ENCODE data around the gene EIF4E3.

EIF4E3 gene

DNA sequence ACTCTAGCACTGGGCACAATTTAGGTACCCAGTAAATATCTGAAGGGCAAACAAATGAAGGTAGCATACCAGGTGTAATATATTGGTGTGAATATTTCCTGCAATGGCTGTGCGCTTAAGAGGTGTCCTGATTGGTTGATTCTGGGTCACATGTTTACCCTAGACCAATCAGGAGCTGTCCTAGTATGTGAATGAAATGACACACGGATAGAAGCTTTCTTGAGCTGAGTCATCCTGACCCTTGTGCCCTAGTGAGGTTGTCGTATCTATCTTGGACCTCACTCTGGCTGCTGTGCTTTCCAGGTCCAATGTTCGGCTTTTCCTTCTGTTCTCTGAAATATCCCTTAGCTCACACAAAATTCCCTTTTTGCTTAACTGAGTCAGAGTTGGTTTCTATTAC, 83.5 kb downstream of the EIF4E3 start:
- FAIRE-seq: no peak

DNA sequence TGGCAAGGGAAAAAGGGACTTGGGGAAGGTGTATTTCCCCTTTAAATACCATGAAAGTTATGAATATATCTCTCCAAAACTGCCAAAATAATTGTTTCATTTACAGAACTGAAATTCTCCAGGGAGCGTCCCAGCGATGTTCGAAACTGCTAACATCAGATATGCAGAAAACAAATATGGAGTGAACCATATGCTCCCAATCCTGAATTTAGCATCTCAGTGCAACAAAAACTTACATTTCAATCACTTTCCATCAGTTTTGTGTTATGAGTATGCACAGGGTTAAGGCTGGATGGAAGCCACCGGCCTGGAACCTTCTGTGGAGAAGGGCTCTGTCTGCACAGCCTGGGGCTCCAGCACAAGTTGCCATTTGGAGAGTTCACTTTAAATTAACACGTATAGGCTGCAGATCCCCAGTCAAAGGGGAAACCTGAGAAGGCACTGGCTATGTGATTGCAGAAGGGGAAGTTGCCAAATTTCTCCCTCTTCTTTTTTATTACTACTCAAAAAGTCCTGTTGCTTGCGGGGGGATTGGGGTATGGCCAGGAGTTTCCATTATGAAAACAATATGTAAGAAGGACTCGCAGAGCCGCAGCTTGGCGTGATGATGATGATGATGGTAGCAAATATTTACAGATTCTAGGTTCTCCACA, 84.7 kb downstream of the EIF4E3 start:
- FAIRE-seq: no peak

DNA sequence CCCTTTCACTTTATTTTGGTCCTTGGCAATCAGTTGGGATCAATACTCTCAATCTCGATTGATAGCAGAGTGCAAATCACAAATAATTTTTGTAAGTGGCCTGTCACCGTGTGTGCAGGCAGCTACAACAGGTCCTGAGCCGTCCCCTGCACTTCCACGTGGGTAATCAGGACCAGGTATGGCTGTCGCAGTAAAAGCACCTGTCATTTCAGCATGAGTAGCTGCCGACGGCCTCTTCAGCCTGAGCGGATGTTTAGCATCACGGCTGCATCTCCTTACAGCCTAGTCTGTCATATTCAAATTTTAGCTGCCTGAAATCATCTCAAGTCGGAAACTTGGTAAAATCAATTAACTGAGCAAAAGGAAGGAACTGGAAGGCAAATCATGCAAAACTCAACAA, 88.7 kb downstream of the EIF4E3 start:
- FAIRE-seq: no peak

DNA sequence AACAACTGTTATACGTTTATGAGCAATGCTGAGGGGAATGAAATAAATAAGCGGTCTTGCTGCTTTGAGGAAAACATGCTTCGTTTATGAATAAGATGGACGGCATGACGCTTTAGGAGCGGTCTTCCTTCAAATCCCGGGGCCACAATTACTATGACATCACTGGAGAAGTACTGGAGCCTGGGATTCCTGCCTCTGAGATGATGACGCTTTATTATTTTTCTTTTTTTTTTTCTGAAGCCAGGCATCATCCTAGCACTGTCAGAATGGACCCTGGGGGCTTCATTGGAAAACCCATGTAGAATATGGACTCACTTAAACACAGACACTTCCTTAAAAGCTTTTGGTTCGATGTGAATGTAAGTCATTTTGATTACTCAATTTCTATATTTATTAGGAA, 89.2 kb downstream of the EIF4E3 start:
- FAIRE-seq: no peak

DNA sequence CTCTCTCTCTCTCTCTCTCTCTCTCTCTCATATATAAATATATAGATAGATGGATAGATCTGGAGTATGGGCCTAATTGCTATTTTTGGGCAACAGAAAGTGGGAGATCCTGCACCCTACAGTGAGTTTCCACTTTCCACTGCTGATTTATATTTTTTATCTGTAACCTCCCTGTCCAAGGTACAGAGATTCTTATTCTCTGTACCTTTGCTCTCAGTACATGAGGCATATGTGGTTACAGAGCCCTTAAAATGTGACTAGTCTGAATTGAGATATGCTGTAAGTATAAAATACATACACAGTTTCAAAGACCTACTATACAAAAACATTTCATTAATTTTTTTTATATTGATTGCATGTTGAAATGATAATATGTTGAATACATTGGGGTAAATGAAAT, 90.5 kb downstream of the EIF4E3 start:
- no peak for FAIRE-seq

- no peak for FAIRE-seq
These were observed 95.5 kb downstream of the EIF4E3 start for GRCh38 chr3:71629711-71630110.

- no peak for FAIRE-seq
These were observed 95.9 kb downstream of the EIF4E3 start for GRCh38 chr3:71629289-71629688.

DNA sequence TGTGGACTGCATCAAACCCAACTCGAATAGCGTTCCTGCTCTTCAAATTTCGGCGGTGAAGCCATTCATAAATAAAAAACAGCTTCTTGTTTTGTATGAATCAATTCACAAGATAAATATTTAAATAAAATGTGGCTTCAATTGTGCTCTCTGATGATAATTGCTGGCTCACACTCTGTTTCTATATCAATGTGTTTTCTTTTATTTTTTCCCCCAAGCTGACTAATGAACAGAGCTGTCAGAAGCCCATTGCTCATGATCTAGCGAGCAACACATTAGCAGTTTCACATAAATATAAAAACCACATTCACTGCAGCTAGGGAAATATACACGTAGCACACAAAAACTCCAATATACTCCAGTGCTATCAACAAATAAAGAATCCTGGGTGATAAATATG, 96.7 kb downstream of the EIF4E3 start:
- FAIRE-seq: no peak

- FAIRE-seq: no peak
These were observed 99.5 kb downstream of the EIF4E3 start for GRCh38 chr3:71625676-71626075.

All from G401.6 (cell line).